Mammary epithelial cell (primary cell): ENCODE data around the gene VDR.

Experiments used
- CTCF ChIP-seq, 2 donors: IDR thresholded peaks in 1 of 2; conservative IDR thresholded peaks in 1 of 2; 2 replicates each; pipeline ENCODE4 v1.5.1; 2011 to 2012; ENCODE audit warnings: inconsistent platforms in 2 of 2, low read length in 2 of 2, mild to moderate bottlenecking in 2 of 2, control low read depth in 1 of 2, low read depth in 1 of 2; ENCODE audit not compliant: insufficient read depth in 1 of 2; ENCODE audit errors: extremely low read depth in 1 of 2
- EZH2 ChIP-seq: IDR thresholded peaks from 2 replicates; pipeline ENCODE4 v1.6.1; 2012; ENCODE audit warnings: low read length, inconsistent platforms, borderline replicate concordance

- TF ChIP-seq CTCF (conservative IDR thresholded peaks at IDR 0.05 in 1 of 2, IDR thresholded peaks at IDR 0.05 in 1 of 2; ENCODE audit: extremely low read depth in 1 of 2, insufficient read depth in 1 of 2, low read depth in 1 of 2, low read length in 2 of 2) = no peak
- TF ChIP-seq EZH2 = no peak
These were observed 106.3 kb downstream of the VDR start for GRCh38 chr12:47798382-47798948.
